Right atrium auricular region (tissue), 2 donors: Measurements from ENCODE around the gene AMFR. TPM values are rescaled to one million over a fixed set of nuclear protein-coding genes. Genes with fewer than 3 reads are reported as not detected.

Source experiments
- DNase-seq: peaks from one replicate; pipeline ENCODE4 v3.0.0-alpha.2; 2019; ENCODE audit warnings: low spot score
- H3K27ac ChIP-seq, 2 donors: fragments of 200-600 bp; sonication (generic); 1 replicate in 1 of 2; 2 replicates in 1 of 2; pipeline ENCODE4 v1.5.1; 2016 to 2019
- H3K27me3 ChIP-seq, 2 donors: fragments of 200-600 bp; sonication (generic); one replicate each; pipeline versions ENCODE4 v1.5.1 to v1.6.0; 2017 to 2019
- H3K36me3 ChIP-seq: fragments of 200-600 bp; sonication (generic); one replicate; pipeline ENCODE4 v1.5.1; 2016
- H3K4me1 ChIP-seq, 2 donors: fragments of 200-600 bp; sonication (generic); one replicate each; pipeline versions ENCODE4 v1.5.1 to v1.6.0; 2017 to 2019
- H3K4me3 ChIP-seq, 2 donors: fragments of 200-600 bp; sonication (generic); 1 replicate in 1 of 2; 2 replicates in 1 of 2; pipeline ENCODE4 v1.5.1; 2017 to 2019; ENCODE audit warnings: mild to moderate bottlenecking in 1 of 2, moderate library complexity in 1 of 2
- H3K9me3 ChIP-seq, 2 donors: fragments of 200-600 bp; sonication (generic); one replicate each; pipeline ENCODE4 v1.5.1; 2019
- total RNA-seq, 2 donors: library from RNA; depleted of rRNA; stranded (reverse); fragments of >200 nt; gene quantifications; one replicate each; pipeline ENCODE4 v1.1.0, GENCODE V29; 2016
- TF ChIP-seq, protein P1 (sequence below), 2 donors: fragments of 200-600 bp; sonication (generic); IDR thresholded peaks; one replicate each; pipeline ENCODE4 v1.5.1; 2019; ENCODE audit warnings: antibody characterized with exemption in 2 of 2

Gene AMFR
- total RNA-seq, 2 donors from 2014 or later: 110 to 153 TPM

DNA sequence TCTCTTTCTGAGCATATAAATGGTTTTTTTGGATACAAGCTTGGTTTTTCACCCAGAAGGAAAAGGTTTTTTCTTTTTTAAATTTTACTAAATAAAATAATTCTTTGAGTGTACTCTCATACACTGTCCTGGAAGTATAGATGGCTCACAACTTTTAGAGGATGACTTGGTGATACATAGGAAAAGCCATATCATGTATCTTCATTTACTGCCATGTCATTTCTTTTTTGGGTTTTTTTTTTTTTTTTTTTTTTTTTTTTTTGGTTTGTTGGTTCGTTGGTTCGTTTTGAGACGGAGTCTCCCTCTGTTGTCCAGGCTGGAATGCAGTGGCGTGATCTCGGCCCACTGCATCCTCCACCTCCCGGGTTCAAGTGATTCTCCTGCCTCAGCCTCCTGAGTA is 37.8 kb upstream of the AMFR start:
- no peak overlapping the region for H3K4me3 ChIP-seq
- peaks cover 84% of the 10 kb centered on the region for H3K36me3 ChIP-seq
- no peaks in the 10 kb centered on the region for H3K9me3 ChIP-seq
- DNase-seq: no peak
- no peaks in the 10 kb centered on the region for H3K27me3 ChIP-seq
- TF ChIP-seq, protein P1, sequence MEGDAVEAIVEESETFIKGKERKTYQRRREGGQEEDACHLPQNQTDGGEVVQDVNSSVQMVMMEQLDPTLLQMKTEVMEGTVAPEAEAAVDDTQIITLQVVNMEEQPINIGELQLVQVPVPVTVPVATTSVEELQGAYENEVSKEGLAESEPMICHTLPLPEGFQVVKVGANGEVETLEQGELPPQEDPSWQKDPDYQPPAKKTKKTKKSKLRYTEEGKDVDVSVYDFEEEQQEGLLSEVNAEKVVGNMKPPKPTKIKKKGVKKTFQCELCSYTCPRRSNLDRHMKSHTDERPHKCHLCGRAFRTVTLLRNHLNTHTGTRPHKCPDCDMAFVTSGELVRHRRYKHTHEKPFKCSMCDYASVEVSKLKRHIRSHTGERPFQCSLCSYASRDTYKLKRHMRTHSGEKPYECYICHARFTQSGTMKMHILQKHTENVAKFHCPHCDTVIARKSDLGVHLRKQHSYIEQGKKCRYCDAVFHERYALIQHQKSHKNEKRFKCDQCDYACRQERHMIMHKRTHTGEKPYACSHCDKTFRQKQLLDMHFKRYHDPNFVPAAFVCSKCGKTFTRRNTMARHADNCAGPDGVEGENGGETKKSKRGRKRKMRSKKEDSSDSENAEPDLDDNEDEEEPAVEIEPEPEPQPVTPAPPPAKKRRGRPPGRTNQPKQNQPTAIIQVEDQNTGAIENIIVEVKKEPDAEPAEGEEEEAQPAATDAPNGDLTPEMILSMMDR (IDR thresholded peaks at IDR 0.05): no peak
- no peak overlapping the region for H3K27ac ChIP-seq
- H3K4me1 ChIP-seq: no peaks in the 10 kb centered on the region

DNA sequence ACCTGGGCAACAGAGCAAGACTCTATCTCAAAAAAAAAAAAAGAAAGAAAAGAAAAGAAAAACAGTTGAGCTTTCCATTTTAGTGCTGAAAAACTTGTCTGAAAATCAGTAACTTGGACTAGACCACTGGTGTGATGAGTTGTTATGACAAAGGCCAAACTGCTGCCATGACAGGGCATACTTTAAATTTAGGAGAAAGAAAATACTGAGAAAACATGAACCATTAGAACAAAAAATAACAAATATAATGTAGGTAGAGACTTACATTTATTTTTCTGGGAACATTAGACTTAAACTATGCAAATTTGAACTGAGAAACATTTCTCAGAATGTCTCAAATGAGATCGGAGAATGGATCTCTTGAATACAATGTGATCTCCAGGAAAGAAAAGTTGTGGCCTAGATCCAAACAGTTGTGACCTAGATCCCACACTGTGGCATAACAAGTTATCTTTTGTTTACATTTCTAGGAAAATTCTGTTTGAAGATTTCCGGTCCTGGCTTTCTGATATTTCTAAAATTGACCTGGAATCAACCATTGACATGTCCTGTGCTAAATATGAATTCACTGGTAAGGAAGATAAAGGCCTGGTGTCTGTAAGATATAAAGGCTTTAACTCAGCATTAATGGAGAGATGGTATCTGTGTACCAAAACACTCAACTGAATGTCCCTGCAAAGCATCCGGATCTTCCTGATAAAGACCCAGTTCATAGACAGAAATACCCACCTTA is 36.9 kb upstream of the AMFR start:
- Histone ChIP-seq H3K27me3 (no peaks in the 10 kb centered on the region), H3K4me3 (no peak overlapping the region), H3K36me3 (peaks cover 79% of the 10 kb centered on the region), H3K27ac (no peak overlapping the region), H3K9me3 (no peaks in the 10 kb centered on the region), H3K4me1 (no peaks in the 10 kb centered on the region)
- DNase-seq: no peak
- TF ChIP-seq, protein P1 (IDR thresholded peaks at IDR 0.05): no peak

GRCh38 chr16:56460101-56460500 is 34.8 kb upstream of the AMFR start:
- Histone ChIP-seq H3K36me3 (peaks cover 81% of the 10 kb centered on the region), H3K27me3 (no peaks in the 10 kb centered on the region), H3K27ac (no peak overlapping the region), H3K4me3 (no peak overlapping the region), H3K9me3 (no peaks in the 10 kb centered on the region), H3K4me1 (no peaks in the 10 kb centered on the region)
- no peak for DNase-seq
- TF ChIP-seq, protein P1 (IDR thresholded peaks at IDR 0.05): no peak

GRCh38 chr16:56457927-56458470 is 32.7 kb upstream of the AMFR start:
- Histone ChIP-seq H3K27ac (no peak overlapping the region), H3K4me1 (peaks cover 0 to 6% of the 10 kb centered on the region in 2 donors), H3K27me3 (no peaks in the 10 kb centered on the region), H3K36me3 (peaks cover 79% of the 10 kb centered on the region), H3K4me3 (no peak overlapping the region), H3K9me3 (no peaks in the 10 kb centered on the region)
- no peak for DNase-seq
- TF ChIP-seq, protein P1 (IDR thresholded peaks at IDR 0.05): no peak

- peak overlapping the region; percentile 81 for H3K27ac ChIP-seq
- H3K9me3 ChIP-seq: no peaks in the 10 kb centered on the region
- TF ChIP-seq, protein P1 (IDR thresholded peaks at IDR 0.05): no peak
- peaks cover 37% of the 10 kb centered on the region for H3K36me3 ChIP-seq
- no peaks in the 10 kb centered on the region for H3K27me3 ChIP-seq
- peaks cover 0 to 38% of the 10 kb centered on the region in 2 donors for H3K4me1 ChIP-seq
- DNase-seq: no peak
- peak overlapping the region; percentile 74 to 96 for H3K4me3 ChIP-seq
These were observed 26.7 kb upstream of the AMFR start for GRCh38 chr16:56451753-56452689.
